Endothelial cell (in vitro differentiated cells): ENCODE results near the gene CUX1. TPM values are rescaled to one million over a fixed set of nuclear protein-coding genes. Genes with fewer than 3 reads are reported as not detected.

Experiments
- DNase-seq: peaks from one replicate; pipeline ENCODE4 v3.0.0; 2021; ENCODE audit warnings: low spot score
- H3K27ac Mint-ChIP-seq: one replicate; pipeline ENCODE4 v1.8.0; 2021; ENCODE audit warnings: mixed read lengths, inconsistent platforms; ENCODE audit not compliant: unreplicated experiment
- H3K27me3 Mint-ChIP-seq: one replicate; pipeline ENCODE4 v1.8.0; 2021; ENCODE audit warnings: mild to moderate bottlenecking, moderate library complexity, mixed read lengths, inconsistent platforms; ENCODE audit not compliant: unreplicated experiment
- H3K36me3 Mint-ChIP-seq: one replicate; pipeline ENCODE4 v1.8.0; 2021; ENCODE audit warnings: mild to moderate bottlenecking, low read depth, mixed read lengths, inconsistent platforms; ENCODE audit not compliant: unreplicated experiment
- H3K4me1 Mint-ChIP-seq: one replicate; pipeline ENCODE4 v1.8.0; 2021; ENCODE audit warnings: mild to moderate bottlenecking, mixed read lengths, inconsistent platforms; ENCODE audit not compliant: unreplicated experiment
- H3K4me3 Mint-ChIP-seq: one replicate; pipeline ENCODE4 v1.8.0; 2021; ENCODE audit warnings: mild to moderate bottlenecking, mixed read lengths, inconsistent platforms; ENCODE audit not compliant: unreplicated experiment
- H3K9me3 Mint-ChIP-seq: one replicate; pipeline ENCODE4 v1.8.0; 2021; ENCODE audit warnings: mixed read lengths, inconsistent platforms; ENCODE audit not compliant: unreplicated experiment
- CTCF ChIP-seq: fragments of 200-600 bp; sonication (generic); IDR thresholded peaks from one replicate; pipeline ENCODE4 v1.5.0; 2021; ENCODE audit warnings: antibody characterized with exemption; ENCODE audit not compliant: unreplicated experiment
- total RNA-seq: library from RNA; stranded (reverse); fragmentation: NEBNext Ultra II Directional; extraction: Animal tissue kit (Norgen Biotek cat#: 25700); gene quantifications from one replicate; pipeline ENCODE4 v1.2.1, GENCODE V29; 2021; ENCODE audit not compliant: unreplicated experiment

CUX1 gene
- total RNA-seq, 1 donor from 2014 or later: 43.7 TPM

- H3K4me3 Mint-ChIP-seq: no peak overlapping the region
- no peak for TF ChIP-seq CTCF
- no peak overlapping the region for H3K27ac Mint-ChIP-seq
- H3K27me3 Mint-ChIP-seq: peaks cover 9% of the 10 kb centered on the region
- H3K36me3 Mint-ChIP-seq: no peaks in the 10 kb centered on the region
- H3K9me3 Mint-ChIP-seq: no peaks in the 10 kb centered on the region
- peaks cover 2% of the 10 kb centered on the region for H3K4me1 Mint-ChIP-seq
- DNase-seq: no peak
Observed at GRCh38 chr7:102064361-102065025, 247.1 kb downstream of the CUX1 start.

DNA sequence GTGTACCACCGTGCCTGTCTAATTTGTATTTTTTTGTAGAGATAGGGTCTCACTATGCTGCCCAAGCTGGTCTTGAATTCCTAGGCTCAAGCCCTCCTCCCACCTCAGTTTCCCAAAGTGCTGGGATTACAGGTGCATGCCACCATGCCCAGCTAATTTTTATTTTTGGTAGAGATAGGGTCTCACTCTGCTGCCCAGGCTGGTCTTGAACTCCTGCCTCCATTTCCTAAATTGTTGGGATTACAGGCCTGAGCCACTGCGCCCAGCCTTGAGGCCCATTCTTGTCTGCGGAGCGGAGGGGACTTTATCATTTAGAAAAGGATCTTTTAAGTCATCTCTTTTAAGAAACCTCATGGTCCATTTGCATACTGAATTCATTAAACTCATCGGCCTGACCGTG lies 247.8 kb downstream of the CUX1 start:
- H3K4me1 Mint-ChIP-seq: peaks cover 9% of the 10 kb centered on the region
- TF ChIP-seq CTCF: no peak
- H3K27me3 Mint-ChIP-seq: peaks cover 9% of the 10 kb centered on the region
- H3K36me3 Mint-ChIP-seq: peaks cover 4% of the 10 kb centered on the region
- DNase-seq: no peak
- H3K4me3 Mint-ChIP-seq: no peak overlapping the region
- H3K9me3 Mint-ChIP-seq: no peaks in the 10 kb centered on the region
- no peak overlapping the region for H3K27ac Mint-ChIP-seq

- Mint-ChIP-seq H3K27ac (peak overlapping the region; percentile 31), H3K9me3 (no peaks in the 10 kb centered on the region), H3K4me1 (peaks cover 9% of the 10 kb centered on the region), H3K4me3 (no peak overlapping the region), H3K27me3 (peaks cover 7% of the 10 kb centered on the region), H3K36me3 (peaks cover 9% of the 10 kb centered on the region)
- no peak for TF ChIP-seq CTCF
- no peak for DNase-seq
Observed at GRCh38 chr7:102066476-102066875, 249.1 kb downstream of the CUX1 start.

GRCh38 chr7:102068846-102069245 lies 251.4 kb downstream of the CUX1 start:
- no peak for DNase-seq
- no peak for TF ChIP-seq CTCF
- Mint-ChIP-seq H3K4me3 (no peak overlapping the region), H3K27ac (no peak overlapping the region), H3K4me1 (peaks cover 8% of the 10 kb centered on the region), H3K36me3 (peaks cover 14% of the 10 kb centered on the region), H3K9me3 (no peaks in the 10 kb centered on the region), H3K27me3 (peaks cover 5% of the 10 kb centered on the region)

DNA sequence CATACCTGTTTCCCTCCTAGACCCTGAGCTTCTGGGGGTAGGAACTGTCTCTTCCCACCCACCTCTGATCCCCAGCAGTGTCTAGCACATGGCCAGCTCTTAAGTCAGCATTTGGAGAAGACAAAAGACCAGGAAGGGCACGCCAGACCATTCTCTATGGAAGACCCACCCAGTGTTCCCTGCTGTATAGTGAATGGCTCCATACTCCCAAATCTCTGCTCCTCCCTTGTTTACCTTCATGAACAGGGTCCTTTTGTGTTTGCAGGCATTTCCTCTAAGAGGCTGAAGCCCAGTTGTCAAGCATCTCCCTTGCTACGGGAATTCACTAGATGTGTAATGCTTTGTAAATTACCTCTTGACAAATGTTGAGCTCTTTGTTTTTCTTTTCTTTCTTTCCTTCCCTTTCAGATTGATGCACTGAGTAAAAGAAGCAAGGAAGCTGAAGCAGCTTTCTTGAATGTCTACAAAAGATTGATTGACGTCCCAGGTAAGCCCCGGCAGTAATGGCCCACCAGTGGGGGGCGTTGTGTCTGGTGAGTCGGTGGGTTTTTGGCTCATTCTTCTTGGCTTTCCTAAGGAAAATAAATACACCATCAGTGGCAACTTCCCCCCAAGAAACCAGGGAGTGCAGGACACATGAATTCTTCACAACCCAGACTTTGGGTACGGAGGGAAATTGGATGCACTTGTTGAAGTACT lies 252.7 kb downstream of the CUX1 start:
- peaks cover 7% of the 10 kb centered on the region for H3K4me1 Mint-ChIP-seq
- peaks cover 4% of the 10 kb centered on the region for H3K27me3 Mint-ChIP-seq
- no peak for DNase-seq
- no peak overlapping the region for H3K27ac Mint-ChIP-seq
- peak overlapping the region; percentile 35 for H3K4me3 Mint-ChIP-seq
- H3K36me3 Mint-ChIP-seq: peaks cover 14% of the 10 kb centered on the region
- H3K9me3 Mint-ChIP-seq: no peaks in the 10 kb centered on the region
- peak; percentile 28 for TF ChIP-seq CTCF
